ENCODE data around the gene SLC1A2.
A peak's percentile ranks its signal among the peaks of the same experiment; 100 is the strongest.
"Not testable (repeated sequence)": the region's sequence is repeated elsewhere in the genome, so short reads cannot be mapped to it uniquely, and the experiment has no call there.

Gene SLC1A2

GRCh38 chr11:35237860-35238715, 181.3 kb downstream of the SLC1A2 start:
- DNase-seq = peak; percentile 91

- DNase-seq = no peak
Measured at GRCh38 chr11:35237351-35237750, 182.0 kb downstream of the SLC1A2 start.

GRCh38 chr11:35236667-35237003, 182.7 kb downstream of the SLC1A2 start:
- no peak for DNase-seq

- DNase-seq = peak; percentile 70
Measured at GRCh38 chr11:35235936-35236666, 183.3 kb downstream of the SLC1A2 start.

- DNase-seq = no peak
Measured at GRCh38 chr11:35235498-35235897, 183.9 kb downstream of the SLC1A2 start.

- peak; percentile 11 for DNase-seq
Measured at GRCh38 chr11:35235157-35235468, 184.2 kb downstream of the SLC1A2 start.

GRCh38 chr11:35234460-35235156, 184.8 kb downstream of the SLC1A2 start:
- no peak for DNase-seq

GRCh38 chr11:35233518-35233917, 185.8 kb downstream of the SLC1A2 start:
- DNase-seq = no peak

- no peak for DNase-seq
Measured at GRCh38 chr11:35232891-35233330, 186.4 kb downstream of the SLC1A2 start.

GRCh38 chr11:35231076-35231860, 188.1 kb downstream of the SLC1A2 start:
- no peak for DNase-seq

GRCh38 chr11:35230388-35230787, 189.0 kb downstream of the SLC1A2 start:
- DNase-seq = no peak

- no peak for DNase-seq
Measured at GRCh38 chr11:35228328-35228725, 191.0 kb downstream of the SLC1A2 start.

- DNase-seq = peak; percentile 54
Measured at GRCh38 chr11:35227576-35228327, 191.6 kb downstream of the SLC1A2 start.

GRCh38 chr11:35226756-35227155, 192.6 kb downstream of the SLC1A2 start:
- DNase-seq = not testable (repeated sequence)

- no peak for DNase-seq
Measured at GRCh38 chr11:35225946-35226520, 193.3 kb downstream of the SLC1A2 start.

- no peak for DNase-seq
Measured at GRCh38 chr11:35223991-35224390, 195.4 kb downstream of the SLC1A2 start.

- no peak for DNase-seq
Measured at GRCh38 chr11:35223371-35223796, 196.0 kb downstream of the SLC1A2 start.

- DNase-seq = no peak
Measured at GRCh38 chr11:35218956-35219355, 200.4 kb downstream of the SLC1A2 start.

GRCh38 chr11:35216962-35217678, 202.2 kb downstream of the SLC1A2 start:
- no peak for DNase-seq

GRCh38 chr11:35215945-35216344, 203.4 kb downstream of the SLC1A2 start:
- DNase-seq = no peak

- peak; percentile 26 for DNase-seq
Measured at GRCh38 chr11:35214792-35215193, 204.6 kb downstream of the SLC1A2 start.

All from hematopoietic multipotent progenitor cell treated with erythropoietin and hydrocortisone succinate and interleukin-3 and kit ligand, for 6 days (in vitro differentiated cells).